Activated T-helper 9 cell treated with anti-CD3 and anti-CD28 coated beads, Interleukin-2, amount 50 U/mL, for 16 hours (primary cell): ENCODE measurements around the gene SIX2.

Experiments
- DNase-seq: peaks from one replicate; pipeline ENCODE4 v3.0.0-alpha.2; 2020; ENCODE audit warnings: low read depth

The SIX2 gene

GRCh38 chr2:44967056-44967455 lies 42.2 kb downstream of the SIX2 start:
- DNase-seq: no peak

GRCh38 chr2:44965684-44966083 lies 43.6 kb downstream of the SIX2 start:
- DNase-seq: no peak

GRCh38 chr2:44964752-44965236 lies 44.5 kb downstream of the SIX2 start:
- no peak for DNase-seq

GRCh38 chr2:44962176-44962695 lies 47.0 kb downstream of the SIX2 start:
- no peak for DNase-seq

GRCh38 chr2:44960871-44961270 lies 48.4 kb downstream of the SIX2 start:
- DNase-seq: no peak

- DNase-seq: no peak
These were observed 49.4 kb downstream of the SIX2 start for GRCh38 chr2:44959855-44960254.

GRCh38 chr2:44957656-44958327 lies 51.5 kb downstream of the SIX2 start:
- DNase-seq: no peak

GRCh38 chr2:44956843-44957242 lies 52.4 kb downstream of the SIX2 start:
- no peak for DNase-seq

GRCh38 chr2:44955593-44956392 lies 53.5 kb downstream of the SIX2 start:
- peak; percentile 52 for DNase-seq
